Endodermal cell (in vitro differentiated cells): ENCODE data around the gene FBXL17. TPM values are rescaled to one million over a fixed set of nuclear protein-coding genes. Genes with fewer than 3 reads are reported as not detected.

Source experiments
- DNase-seq: peaks from one replicate; pipeline ENCODE4 v3.0.0-alpha.2; 2017
- H3K27ac ChIP-seq: 2 replicates; pipeline ENCODE4 v1.5.1; 2013; ENCODE audit warnings: mild to moderate bottlenecking, low read depth, low read length, moderate library complexity
- H3K27me3 ChIP-seq: 2 replicates; pipeline ENCODE4 v1.6.1; 2013; ENCODE audit warnings: mild to moderate bottlenecking, low read length, moderate library complexity; ENCODE audit not compliant: insufficient read depth, control insufficient read depth, poor library complexity, severe bottlenecking
- H3K36me3 ChIP-seq: 2 replicates; pipeline ENCODE4 v1.7.0; 2013; ENCODE audit warnings: mild to moderate bottlenecking, low read length, moderate library complexity; ENCODE audit not compliant: control insufficient read depth, insufficient read depth
- H3K4me1 ChIP-seq: one replicate; pipeline ENCODE4 v1.7.0; 2013; ENCODE audit warnings: low read length; ENCODE audit not compliant: control insufficient read depth, insufficient read depth
- H3K4me3 ChIP-seq: 2 replicates; pipeline ENCODE4 v1.5.1; 2013; ENCODE audit warnings: mild to moderate bottlenecking, low read length, moderate library complexity
- H3K9ac ChIP-seq: 2 replicates; pipeline ENCODE4 v1.6.1; 2013; ENCODE audit warnings: mild to moderate bottlenecking, low read length, moderate library complexity; ENCODE audit not compliant: poor library complexity, severe bottlenecking; ENCODE audit errors: extremely low read depth
- H3K9me3 ChIP-seq: 2 replicates; pipeline ENCODE4 v1.6.1; 2013; ENCODE audit warnings: mild to moderate bottlenecking, low read length, moderate library complexity; ENCODE audit not compliant: control insufficient read depth
- H3K27ac Mint-ChIP-seq: 2 replicates; pipeline ENCODE4 v1.8.0; 2020; ENCODE audit warnings: mixed read lengths
- H3K27me3 Mint-ChIP-seq: 2 replicates; pipeline ENCODE4 v1.8.0; 2021; ENCODE audit warnings: mild to moderate bottlenecking, mixed read lengths; ENCODE audit not compliant: insufficient read depth
- H3K36me3 Mint-ChIP-seq: 2 replicates; pipeline ENCODE4 v1.8.0; 2020; ENCODE audit warnings: low read depth, mixed read lengths
- H3K4me1 Mint-ChIP-seq: 2 replicates; pipeline ENCODE4 v1.8.0; 2020; ENCODE audit warnings: mixed read lengths
- H3K4me3 Mint-ChIP-seq: 2 replicates; pipeline ENCODE4 v1.8.0; 2020; ENCODE audit warnings: mild to moderate bottlenecking, moderate library complexity, mixed read lengths
- H3K9me3 Mint-ChIP-seq: 2 replicates; pipeline ENCODE4 v1.8.0; 2020; ENCODE audit warnings: mild to moderate bottlenecking, mixed read lengths
- CTCF ChIP-seq: fragments of 200-600 bp; sonication (generic); conservative IDR thresholded peaks from 2 replicates; pipeline ENCODE4 v1.5.0; 2021; ENCODE audit warnings: antibody characterized with exemption, mild to moderate bottlenecking
- WGBS, 2 experiments: methylation state at CpG; one replicate each; pipeline versions ENCODE4 v1.1.5 to v1.1.7; 2013; ENCODE audit warnings: missing lambda C conversion rate in 2 of 2, mixed read lengths in 1 of 2; ENCODE audit not compliant: insufficient coverage in 1 of 2, insufficient read length in 1 of 2; 5-methylcytosine and 5-hydroxymethylcytosine counted together
- total RNA-seq, 2 donors: library from RNA; stranded (reverse); fragmentation: NEBNext Ultra II Directional in 1 of 2; extraction: Animal tissue kit (Norgen Biotek cat#: 25700) in 1 of 2; gene quantifications; 2 replicates in 1 of 2; 3 replicates in 1 of 2; pipeline ENCODE4 v1.2.1, GENCODE V29; 2021

The FBXL17 gene
- total RNA-seq, 2 donors from 2014 or later: 7.4 to 8.6 TPM

GRCh38 chr5:107971846-107972245 is 410.1 kb downstream of the FBXL17 start:
- H3K9me3 Mint-ChIP-seq: no peaks in the 10 kb centered on the region

DNA sequence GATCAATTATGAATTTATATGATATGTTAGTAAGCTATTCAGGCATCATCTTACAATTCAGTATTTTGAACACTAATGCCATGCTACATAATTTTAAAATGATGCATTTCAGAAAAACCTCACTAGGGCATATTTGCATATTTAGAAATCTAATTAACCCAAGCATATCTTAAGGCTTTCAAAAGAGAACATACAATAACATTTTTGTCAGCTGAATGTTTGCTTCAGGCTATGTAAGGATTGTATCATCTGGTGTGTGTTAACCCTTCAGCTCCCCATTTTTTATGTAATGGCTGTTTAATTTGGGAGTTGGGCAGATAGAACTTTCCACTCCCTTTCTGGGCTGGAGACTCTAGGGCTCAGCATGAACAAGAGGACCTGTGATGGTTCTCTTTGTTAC is 412.1 kb downstream of the FBXL17 start:
- Mint-ChIP-seq H3K4me1 (peaks cover 11% of the 10 kb centered on the region), H3K4me3 (no peak overlapping the region), H3K27ac (no peak overlapping the region), H3K27me3 (no peaks in the 10 kb centered on the region), H3K36me3 (no peaks in the 10 kb centered on the region), H3K9me3 (no peaks in the 10 kb centered on the region)
- no peak overlapping the region for H3K4me3 ChIP-seq
- TF ChIP-seq CTCF: no peak
- no peak overlapping the region for H3K9ac ChIP-seq
- H3K9me3 ChIP-seq: no peaks in the 10 kb centered on the region
- no peak overlapping the region for H3K27ac ChIP-seq
- H3K36me3 ChIP-seq: no peaks in the 10 kb centered on the region
- no peaks in the 10 kb centered on the region for H3K4me1 ChIP-seq
- no peak for DNase-seq
- H3K27me3 ChIP-seq: no peaks in the 10 kb centered on the region

More at GRCh38 chr5:107971846-107972245, 410.1 kb downstream of the FBXL17 start:
- no peaks in the 10 kb centered on the region for H3K4me1 ChIP-seq
- no peak overlapping the region for H3K4me3 Mint-ChIP-seq
- no peak overlapping the region for H3K9ac ChIP-seq
- H3K36me3 Mint-ChIP-seq: no peaks in the 10 kb centered on the region
- no peak for TF ChIP-seq CTCF
- no peaks in the 10 kb centered on the region for H3K36me3 ChIP-seq
- H3K27ac ChIP-seq: no peak overlapping the region
- no peaks in the 10 kb centered on the region for H3K27me3 Mint-ChIP-seq
- H3K4me1 Mint-ChIP-seq: peaks cover 2% of the 10 kb centered on the region
- no peaks in the 10 kb centered on the region for H3K9me3 ChIP-seq
- WGBS, 2 experiments: 92 to 100% methylated on average over 1 of the region's 1 CpG
- H3K4me3 ChIP-seq: no peak overlapping the region
- H3K27ac Mint-ChIP-seq: no peak overlapping the region
- H3K27me3 ChIP-seq: no peaks in the 10 kb centered on the region
- no peak for DNase-seq

DNA sequence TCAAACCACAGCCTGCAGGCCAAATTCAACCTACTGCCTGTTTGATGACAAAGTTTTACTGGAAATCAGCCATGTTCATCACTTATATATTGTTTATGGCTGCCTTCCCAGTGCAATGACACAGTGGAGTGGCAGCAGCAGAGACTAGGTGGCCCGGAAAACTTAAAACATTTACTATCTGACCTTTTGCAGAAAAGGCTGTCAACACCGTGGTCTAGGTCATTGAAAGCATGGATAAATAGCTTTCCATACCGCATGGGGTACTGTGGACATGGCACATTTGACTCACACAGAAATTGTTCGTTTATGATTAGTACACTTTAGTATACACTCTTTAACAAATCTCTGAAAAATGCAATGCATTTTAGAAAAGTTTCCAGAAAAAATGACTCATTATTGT is 412.9 kb downstream of the FBXL17 start:
- H3K4me1 Mint-ChIP-seq: peaks cover 14% of the 10 kb centered on the region
- Histone ChIP-seq H3K36me3 (no peaks in the 10 kb centered on the region), H3K4me3 (no peak overlapping the region), H3K9ac (no peak overlapping the region), H3K9me3 (no peaks in the 10 kb centered on the region), H3K27me3 (no peaks in the 10 kb centered on the region), H3K4me1 (no peaks in the 10 kb centered on the region), H3K27ac (no peak overlapping the region)
- TF ChIP-seq CTCF: no peak
- WGBS, 2 experiments: 95 to 100% methylated on average over 3 to 4 of the region's 4 CpGs
- H3K4me3 Mint-ChIP-seq: no peak overlapping the region
- H3K27me3 Mint-ChIP-seq: no peaks in the 10 kb centered on the region
- H3K27ac Mint-ChIP-seq: no peak overlapping the region
- no peaks in the 10 kb centered on the region for H3K9me3 Mint-ChIP-seq
- H3K36me3 Mint-ChIP-seq: no peaks in the 10 kb centered on the region
- no peak for DNase-seq
